ENCODE measurements around the gene ATP5IF1.
A peak's percentile ranks its signal among the peaks of the same experiment; 100 is the strongest.

ATP5IF1 gene

DNA sequence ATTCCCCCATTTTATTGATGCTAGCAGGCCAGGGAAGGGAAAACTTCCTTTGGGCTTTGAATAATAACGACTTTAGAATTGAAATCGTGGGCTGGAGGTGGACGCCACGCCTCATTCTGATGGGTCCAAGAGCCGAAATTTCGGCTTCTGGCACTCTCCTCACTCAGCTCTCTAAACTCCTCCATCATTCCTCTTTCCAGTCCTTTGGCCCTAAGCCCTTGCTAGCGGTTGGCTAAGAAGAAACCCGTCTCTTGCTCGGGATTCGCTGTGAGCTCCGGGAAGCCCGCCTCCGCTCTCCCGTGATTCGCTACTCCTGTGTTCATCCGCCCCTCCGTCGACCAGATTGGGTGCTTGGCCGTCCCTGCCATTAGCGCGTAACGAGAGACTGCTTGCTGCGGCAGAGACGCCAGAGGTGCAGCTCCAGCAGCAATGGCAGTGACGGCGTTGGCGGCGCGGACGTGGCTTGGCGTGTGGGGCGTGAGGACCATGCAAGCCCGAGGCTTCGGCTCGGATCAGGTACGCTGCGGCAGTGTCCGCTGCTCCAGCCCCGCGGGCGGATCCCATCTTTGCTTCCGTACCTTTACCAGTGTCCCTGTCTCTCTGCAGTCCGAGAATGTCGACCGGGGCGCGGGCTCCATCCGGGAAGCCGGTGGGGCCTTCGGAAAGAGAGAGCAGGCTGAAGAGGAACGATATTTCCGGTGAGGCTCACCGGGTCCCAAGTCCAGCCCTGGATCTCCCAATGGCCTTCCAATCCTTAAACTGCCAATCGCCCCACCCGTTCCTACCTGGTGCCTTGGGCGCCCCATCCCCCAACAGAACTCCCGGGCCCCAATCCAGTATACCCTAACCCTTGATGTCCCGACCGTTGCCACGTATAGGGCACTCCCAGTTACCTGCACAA, at the start of gene ATP5IF1:
TSS of gene ATP5IF1 (plus strand) at position 370 of the 901 bp plus-strand sequence. CDS start at position 430, 60 bp downstream.
- H3K4me3 ChIP-seq (ENCODE audit: low read length): peak within 1 kb of the TSS; percentile 98
- peak; percentile 93 for DNase-seq (ENCODE audit: low read depth)
- TF ChIP-seq, protein P1, sequence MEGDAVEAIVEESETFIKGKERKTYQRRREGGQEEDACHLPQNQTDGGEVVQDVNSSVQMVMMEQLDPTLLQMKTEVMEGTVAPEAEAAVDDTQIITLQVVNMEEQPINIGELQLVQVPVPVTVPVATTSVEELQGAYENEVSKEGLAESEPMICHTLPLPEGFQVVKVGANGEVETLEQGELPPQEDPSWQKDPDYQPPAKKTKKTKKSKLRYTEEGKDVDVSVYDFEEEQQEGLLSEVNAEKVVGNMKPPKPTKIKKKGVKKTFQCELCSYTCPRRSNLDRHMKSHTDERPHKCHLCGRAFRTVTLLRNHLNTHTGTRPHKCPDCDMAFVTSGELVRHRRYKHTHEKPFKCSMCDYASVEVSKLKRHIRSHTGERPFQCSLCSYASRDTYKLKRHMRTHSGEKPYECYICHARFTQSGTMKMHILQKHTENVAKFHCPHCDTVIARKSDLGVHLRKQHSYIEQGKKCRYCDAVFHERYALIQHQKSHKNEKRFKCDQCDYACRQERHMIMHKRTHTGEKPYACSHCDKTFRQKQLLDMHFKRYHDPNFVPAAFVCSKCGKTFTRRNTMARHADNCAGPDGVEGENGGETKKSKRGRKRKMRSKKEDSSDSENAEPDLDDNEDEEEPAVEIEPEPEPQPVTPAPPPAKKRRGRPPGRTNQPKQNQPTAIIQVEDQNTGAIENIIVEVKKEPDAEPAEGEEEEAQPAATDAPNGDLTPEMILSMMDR (conservative IDR thresholded peaks at IDR 0.05; ENCODE audit: low read depth, low read length): no peak

DNA sequence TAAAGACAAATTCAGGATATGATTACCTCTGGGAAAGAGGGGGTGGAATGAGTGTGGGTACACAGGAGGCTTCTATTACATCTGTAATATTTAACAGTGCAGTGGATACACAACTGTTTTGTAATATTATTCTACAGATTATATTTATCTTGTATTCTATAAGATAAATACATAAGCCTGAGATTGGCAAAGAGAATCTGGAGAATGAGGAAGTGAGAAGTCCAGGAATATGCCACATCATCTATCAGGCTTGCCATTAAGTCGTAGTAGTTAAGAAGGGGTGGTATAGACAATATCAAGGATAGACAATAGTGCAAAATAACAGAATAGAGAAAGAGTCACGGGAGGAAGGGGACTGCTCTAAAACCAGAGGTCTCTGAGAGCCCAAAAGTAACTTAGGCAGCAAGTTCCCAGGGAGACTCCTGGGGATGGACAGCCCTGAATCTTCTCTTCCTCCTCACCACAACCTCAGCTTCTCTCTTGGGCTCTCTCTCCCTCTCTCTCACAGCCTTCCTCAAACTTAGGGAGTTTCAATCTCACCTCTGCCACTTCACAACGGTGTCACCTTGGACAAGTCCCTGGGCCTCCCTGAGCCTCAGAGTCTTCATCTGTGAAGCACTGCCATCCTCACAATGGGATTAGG, 45.5 kb upstream of the ATP5IF1 start:
- TF ChIP-seq, protein P1 (conservative IDR thresholded peaks at IDR 0.05; ENCODE audit: low read depth, low read length): no peak
- no peak for DNase-seq (ENCODE audit: low read depth)
- H3K4me3 ChIP-seq (ENCODE audit: low read length): no peak overlapping the region

DNA sequence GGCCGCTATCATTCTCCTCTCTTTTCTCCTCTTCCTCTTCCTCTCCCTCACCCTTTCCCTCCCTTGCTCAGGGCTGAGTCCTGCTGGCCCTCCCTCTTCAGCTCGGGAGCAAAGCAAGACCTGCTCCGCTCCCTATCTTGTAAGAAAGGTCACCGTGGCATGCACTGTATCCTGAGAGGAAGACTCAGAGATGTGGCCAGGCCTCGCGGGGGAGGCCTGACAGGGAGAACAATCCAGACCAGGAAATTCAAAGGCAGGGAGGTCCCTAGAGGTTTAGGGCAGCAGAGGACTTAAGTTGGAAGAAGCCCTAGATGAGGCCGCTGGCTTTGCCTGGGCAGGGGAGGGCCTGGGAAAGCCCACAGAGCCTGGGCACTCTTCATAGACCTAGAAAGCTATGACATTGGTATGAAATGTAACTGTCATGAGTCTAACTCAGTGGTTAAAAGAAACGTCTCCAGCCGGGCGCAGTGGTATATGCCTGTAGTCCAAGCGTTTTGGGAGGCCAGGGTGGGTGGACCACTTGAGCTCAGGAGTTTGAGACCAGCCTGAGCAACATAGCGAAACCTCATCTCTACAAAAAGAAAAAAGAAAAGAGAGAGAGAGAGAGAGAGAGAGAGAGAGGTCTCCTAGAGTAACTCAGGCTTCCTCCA, 44.8 kb upstream of the ATP5IF1 start:
- TF ChIP-seq, protein P1 (conservative IDR thresholded peaks at IDR 0.05; ENCODE audit: low read depth, low read length): no peak
- H3K4me3 ChIP-seq (ENCODE audit: low read length): no peak overlapping the region
- DNase-seq (ENCODE audit: low read depth): no peak

DNA sequence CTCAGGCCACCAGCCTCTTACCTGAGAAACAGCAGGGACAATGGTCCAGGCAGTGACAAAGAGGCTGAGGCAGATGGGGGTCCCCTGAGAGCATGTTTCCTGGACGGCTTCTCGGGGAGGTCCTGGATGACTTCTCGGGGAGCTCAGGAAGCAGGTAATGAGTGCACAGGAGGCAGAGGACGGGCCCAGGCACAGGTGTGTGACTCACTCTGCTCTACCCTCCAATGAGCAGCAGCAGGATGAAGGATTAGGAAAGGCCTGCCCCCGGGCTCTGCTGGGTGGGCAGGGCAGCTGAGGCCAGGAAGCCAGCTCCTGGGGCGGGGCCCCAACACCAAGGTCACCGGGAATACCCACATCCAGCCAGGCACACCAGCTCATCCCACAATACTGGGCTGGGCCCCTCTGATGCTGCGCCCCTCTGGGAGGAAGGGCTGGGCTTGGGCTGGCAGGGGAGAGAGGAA, 42.2 kb upstream of the ATP5IF1 start:
- no peak overlapping the region for H3K4me3 ChIP-seq (ENCODE audit: low read length)
- TF ChIP-seq, protein P1 (conservative IDR thresholded peaks at IDR 0.05; ENCODE audit: low read depth, low read length): no peak
- DNase-seq (ENCODE audit: low read depth): no peak

DNA sequence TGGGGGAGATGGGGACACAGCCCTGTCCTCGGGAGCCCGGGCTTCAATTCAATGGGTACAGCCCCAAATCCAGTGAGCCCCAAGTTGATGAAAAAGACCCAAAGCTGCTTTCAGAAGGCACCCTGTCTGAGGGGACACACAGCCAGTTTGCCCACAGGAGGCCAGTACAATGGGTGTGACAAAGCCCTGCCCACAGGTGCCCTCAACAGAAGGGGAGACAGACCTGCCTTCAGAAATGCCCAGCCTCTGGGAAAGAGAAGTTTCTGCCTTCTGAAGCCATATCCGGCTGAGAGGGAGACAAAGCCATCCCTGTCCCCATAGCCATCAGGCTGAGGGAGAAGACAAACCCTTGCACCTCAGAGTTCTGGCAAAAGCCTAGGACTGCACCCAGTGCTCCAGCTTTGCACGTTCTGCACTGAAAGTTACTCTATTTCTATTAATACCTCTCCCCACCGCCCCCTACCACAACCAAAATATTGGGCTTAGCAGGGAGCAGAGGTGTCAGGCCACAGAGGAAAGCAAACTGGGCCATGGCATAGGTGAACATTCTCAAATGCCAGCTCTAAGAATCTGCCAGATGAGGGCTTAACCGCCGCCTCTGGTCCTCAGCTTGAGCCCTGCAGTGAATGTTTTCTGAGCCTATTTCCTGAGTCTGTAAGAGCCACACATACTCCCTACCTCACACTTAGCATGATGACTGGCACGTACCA, 41.4 kb upstream of the ATP5IF1 start:
- H3K4me3 ChIP-seq (ENCODE audit: low read length): no peak overlapping the region
- TF ChIP-seq, protein P1 (conservative IDR thresholded peaks at IDR 0.05; ENCODE audit: low read depth, low read length): no peak
- no peak for DNase-seq (ENCODE audit: low read depth)

DNA sequence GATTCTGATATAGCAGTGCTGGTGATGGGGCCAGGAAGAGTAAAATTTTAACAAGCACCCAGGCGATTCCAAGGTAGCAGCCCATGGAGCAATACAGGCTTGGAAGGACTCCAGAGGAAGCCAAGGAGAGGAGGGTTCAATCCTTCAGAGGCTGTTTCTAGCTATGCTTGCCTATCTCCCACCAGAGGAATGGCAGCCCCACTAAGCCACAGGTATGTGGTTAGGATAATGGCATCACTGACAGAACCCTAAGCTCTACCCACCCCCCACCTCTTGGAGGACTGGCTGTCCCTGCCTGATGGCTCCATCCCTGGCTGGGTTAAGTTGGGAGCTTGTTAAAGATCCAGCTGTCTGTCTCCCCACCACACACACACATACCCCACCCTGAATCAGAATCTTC, 40.1 kb upstream of the ATP5IF1 start:
- no peak for DNase-seq (ENCODE audit: low read depth)
- no peak overlapping the region for H3K4me3 ChIP-seq (ENCODE audit: low read length)
- TF ChIP-seq, protein P1 (conservative IDR thresholded peaks at IDR 0.05; ENCODE audit: low read depth, low read length): no peak

All from retinal pigment epithelial cell (primary cell).